Retinal pigment epithelial cell (primary cell): ENCODE measurements around the gene GPBAR1.
A peak's percentile ranks its signal among the peaks of the same experiment; 100 is the strongest.

ENCODE experiments used
- DNase-seq: peaks from one replicate; pipeline ENCODE4 v3.0.0-alpha.2; 2010; ENCODE audit warnings: low read depth
- H3K4me3 ChIP-seq: 2 replicates; pipeline ENCODE4 v1.5.1; 2011; ENCODE audit warnings: mild to moderate bottlenecking, low read length, control low read depth, moderate library complexity
- TF ChIP-seq, protein P1 (sequence below): conservative IDR thresholded peaks from 2 replicates; pipeline ENCODE4 v1.5.1; 2011; ENCODE audit warnings: low read depth, low read length, control low read depth, inconsistent platforms

GPBAR1 gene

DNA sequence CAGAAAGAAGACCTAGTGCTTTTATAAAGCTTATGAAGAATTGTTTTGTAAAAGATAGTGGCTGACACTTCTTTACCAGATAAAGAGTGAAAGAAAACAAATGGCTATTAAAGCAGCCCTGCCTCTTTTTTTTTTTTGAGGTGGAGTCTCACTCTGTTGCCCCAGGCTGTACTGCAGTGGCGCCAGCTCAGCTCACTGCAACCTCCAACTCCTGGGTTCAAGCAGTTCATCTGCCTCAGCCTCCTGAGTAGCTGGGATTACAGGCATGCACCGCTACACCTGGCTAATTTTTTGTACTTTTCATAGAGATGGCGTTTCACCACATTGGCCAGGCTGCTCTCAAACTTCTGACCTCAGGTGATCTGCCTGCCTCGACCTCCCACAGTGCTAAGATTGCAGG is 31.0 kb upstream of the GPBAR1 start:
- no peak for DNase-seq
- TF ChIP-seq, protein P1, sequence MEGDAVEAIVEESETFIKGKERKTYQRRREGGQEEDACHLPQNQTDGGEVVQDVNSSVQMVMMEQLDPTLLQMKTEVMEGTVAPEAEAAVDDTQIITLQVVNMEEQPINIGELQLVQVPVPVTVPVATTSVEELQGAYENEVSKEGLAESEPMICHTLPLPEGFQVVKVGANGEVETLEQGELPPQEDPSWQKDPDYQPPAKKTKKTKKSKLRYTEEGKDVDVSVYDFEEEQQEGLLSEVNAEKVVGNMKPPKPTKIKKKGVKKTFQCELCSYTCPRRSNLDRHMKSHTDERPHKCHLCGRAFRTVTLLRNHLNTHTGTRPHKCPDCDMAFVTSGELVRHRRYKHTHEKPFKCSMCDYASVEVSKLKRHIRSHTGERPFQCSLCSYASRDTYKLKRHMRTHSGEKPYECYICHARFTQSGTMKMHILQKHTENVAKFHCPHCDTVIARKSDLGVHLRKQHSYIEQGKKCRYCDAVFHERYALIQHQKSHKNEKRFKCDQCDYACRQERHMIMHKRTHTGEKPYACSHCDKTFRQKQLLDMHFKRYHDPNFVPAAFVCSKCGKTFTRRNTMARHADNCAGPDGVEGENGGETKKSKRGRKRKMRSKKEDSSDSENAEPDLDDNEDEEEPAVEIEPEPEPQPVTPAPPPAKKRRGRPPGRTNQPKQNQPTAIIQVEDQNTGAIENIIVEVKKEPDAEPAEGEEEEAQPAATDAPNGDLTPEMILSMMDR = no peak
- no peak overlapping the region for H3K4me3 ChIP-seq

DNA sequence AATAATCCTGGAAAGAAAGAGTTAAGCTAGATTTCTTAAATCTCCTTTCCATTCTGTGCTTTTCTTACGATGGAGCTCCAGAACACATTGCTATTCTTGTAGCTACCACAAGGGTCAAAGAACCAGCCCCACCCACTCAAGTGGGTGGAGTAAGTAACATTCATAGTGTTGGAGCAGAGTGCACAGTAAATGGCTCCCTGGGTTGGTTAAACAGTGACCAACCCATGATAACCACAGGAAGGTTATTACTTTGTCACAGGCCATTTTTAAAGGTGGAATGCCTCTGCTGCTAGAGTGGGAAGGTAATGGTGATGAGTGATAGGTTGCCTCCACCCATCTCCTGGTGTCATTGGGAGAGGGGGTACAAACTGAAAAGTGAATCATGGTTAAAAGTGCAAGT is 29.9 kb upstream of the GPBAR1 start:
- no peak for DNase-seq
- TF ChIP-seq, protein P1 = peak; percentile 41
- no peak overlapping the region for H3K4me3 ChIP-seq

DNA sequence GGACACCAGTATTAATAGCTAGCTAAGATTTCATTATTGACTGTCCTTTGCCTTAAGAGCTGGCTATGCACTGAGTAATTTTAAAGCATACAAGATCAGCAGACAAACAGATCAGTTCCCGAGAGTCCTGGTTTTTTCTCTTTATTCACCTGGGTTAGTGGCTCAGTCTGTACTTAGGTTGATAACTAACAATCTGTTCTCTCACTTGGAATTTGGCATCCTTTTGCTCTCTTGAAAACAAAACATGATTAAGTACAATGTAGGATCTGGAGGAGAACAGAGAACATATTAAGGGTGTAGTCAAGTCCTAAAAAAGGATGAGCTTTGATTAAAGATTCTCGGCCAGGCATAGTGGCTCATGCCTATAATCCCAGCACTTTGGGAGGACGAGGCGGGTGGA is 27.3 kb upstream of the GPBAR1 start:
- DNase-seq = no peak
- TF ChIP-seq, protein P1 = no peak
- no peak overlapping the region for H3K4me3 ChIP-seq

DNA sequence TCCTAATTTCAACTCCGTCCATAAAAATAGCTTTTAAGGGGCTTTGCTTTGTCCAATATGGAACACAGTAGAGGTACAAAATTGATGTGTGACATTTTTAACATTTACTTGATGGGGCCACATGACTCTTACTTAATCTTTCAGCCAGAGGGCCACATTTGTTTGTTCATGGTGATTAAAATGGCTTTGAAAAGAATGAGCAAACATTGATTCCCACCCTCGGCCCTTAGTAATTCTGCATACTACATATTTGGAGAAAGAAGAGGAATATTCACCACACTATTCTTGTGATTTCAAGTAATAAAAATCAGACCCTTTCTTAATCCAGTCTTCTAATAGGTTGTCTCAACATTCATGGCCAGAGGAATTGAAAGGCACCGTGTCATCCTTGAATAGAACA is 26.3 kb upstream of the GPBAR1 start:
- no peak overlapping the region for H3K4me3 ChIP-seq
- no peak for DNase-seq
- TF ChIP-seq, protein P1 = no peak

DNA sequence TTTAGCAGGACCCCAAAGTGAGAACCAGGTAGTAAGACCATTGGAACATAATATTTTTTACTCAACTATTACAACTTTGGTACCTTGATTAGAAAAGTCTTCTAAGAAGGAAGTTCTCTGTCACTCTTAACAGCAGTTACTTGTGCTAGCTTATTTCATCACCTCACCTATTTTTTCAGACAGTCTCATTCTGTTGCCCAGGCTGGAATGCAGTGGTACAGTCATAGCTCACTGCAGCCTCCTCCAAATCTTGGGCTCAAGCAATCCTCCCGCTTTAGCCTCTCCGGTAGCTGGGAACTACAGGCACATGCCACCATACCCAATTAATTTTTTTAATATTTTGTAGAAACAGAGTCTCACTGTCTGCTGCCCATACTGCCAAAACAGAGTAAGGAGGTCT is 25.8 kb upstream of the GPBAR1 start:
- TF ChIP-seq, protein P1 = no peak
- DNase-seq = no peak
- H3K4me3 ChIP-seq = no peak overlapping the region

DNA sequence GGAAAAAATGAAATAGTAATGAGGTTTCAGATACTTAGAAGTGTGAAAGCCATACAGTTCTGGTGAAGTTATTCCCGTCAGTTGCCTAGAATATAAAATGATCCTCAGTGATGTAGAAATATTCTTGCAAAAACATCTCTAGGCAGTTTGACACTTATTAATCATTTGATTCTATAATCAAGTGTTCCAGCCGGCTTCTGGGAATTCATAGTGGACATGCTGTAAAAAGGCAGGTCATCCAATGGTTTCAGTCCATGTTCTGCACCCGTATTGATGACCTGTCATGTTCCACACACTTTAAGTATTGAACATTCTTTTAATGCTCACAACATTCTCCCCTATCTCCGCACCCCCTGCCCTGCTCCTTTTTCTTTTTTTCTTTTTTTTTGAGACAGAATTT is 24.0 kb upstream of the GPBAR1 start:
- no peak overlapping the region for H3K4me3 ChIP-seq
- TF ChIP-seq, protein P1 = no peak
- no peak for DNase-seq

DNA sequence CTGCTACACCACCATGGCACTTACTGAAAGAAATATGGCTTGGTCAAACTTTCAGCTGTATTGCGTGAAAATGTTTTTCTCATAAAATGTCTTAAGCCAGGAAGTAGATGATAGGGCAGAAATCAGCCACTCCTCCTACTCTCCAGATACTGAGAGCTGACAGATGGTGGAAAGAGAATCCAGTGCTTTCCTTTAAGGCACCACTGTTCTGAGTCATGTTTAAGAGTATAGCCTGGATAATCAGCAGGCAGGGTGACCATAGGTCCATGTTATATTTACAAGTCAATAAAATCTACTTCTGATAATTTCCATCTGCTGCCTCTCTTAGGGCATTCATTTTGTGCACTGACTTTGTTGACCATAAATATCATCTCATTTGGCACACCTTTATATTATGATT is 21.9 kb upstream of the GPBAR1 start:
- DNase-seq = no peak
- TF ChIP-seq, protein P1 = no peak
- no peak overlapping the region for H3K4me3 ChIP-seq
